Ramos (cell line): ENCODE results near the gene IPO7.
"Not testable (repeated sequence)": the region's sequence is repeated elsewhere in the genome, so short reads cannot be mapped to it uniquely, and the experiment has no call there.

Source experiments
- in situ Hi-C: fragments of 300-500 bp; cut with MboI; formaldehyde crosslinking; loops from one replicate; pipeline ENCODE4 v1.14.3; 2022; ENCODE audit warnings: low sequenced_read_pairs; ENCODE audit not compliant: unreplicated experiment

Gene IPO7

DNA sequence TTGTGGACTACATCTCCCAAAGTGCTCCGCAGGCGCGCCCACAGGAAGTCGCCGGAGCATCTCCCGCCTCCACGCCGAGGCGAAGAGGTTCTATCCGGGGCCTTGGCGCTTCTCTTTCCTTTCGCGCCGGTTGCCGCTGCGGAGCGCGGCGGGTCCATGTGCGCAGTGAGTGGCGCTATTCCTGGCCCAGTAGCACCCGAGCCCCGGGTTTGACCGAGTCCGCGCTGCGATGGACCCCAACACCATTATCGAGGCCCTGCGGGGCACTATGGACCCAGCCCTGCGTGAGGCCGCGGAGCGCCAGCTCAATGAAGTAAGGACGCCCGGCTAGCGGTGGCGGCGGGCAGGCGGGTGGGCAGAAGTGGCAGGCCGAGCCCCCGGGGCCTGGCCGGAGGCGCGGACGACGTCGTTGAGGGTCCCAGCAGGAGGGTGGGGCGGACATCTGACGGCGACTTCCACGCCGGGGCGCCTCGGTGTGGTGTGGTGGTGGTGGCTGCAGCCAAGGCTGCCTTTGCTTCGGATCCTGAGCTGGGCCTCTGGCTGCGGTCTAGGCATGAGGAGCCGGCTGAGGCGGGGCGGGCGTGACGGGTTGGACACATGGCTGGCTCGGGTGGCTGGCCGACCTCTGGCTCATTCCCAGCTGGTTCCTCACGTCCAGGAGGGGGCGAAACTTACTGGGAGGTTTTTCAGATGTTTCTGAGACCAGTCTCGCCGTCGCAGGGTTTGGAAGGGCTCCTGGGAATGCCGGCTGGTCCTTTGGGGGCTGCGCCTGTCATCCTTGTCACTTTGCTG lies at the start of gene IPO7:
IPO7 (plus strand) TSS at position 118 of the 792 bp plus-strand sequence; CDS start at position 230, 112 bp downstream.
- in situ Hi-C loops: no loop called here

- in situ Hi-C loops: no loop called here
Measured at GRCh38 chr11:9341638-9342178, 42.7 kb upstream of the IPO7 start.

DNA sequence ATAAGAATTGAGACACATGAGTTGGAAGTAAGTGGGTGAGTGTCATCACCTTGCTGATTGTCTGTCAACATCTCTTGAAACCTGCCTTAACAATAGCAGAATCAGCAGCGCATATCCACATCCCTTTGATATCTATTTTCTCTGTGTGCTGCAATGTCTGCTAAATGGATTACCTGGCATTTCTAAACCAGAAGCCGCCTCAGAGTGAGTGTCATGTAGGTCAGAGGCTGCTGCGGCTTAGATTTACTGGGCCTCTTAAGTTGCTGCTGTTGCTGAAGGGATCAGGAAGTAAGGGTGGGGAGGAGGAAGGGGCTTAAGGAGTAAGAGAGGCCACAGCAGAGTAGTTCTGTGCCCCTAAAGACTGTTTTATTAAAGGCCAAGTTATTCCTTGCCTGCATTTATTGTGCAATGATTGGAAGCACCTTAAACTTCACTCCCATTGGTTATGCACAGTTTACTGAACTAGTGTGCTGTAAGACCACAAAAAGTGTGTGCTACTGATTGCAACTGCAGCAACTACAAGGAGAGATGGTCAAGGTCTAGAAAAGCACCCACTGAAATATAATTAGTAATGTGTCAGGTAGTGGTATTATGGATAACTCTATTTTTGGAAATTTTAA lies 40.3 kb upstream of the IPO7 start:
- in situ Hi-C loops: no loop called here

- in situ Hi-C loops: no loop called here
Measured at GRCh38 chr11:9347100-9347499, 37.4 kb upstream of the IPO7 start.

- in situ Hi-C loops: not testable (repeated sequence)
Measured at GRCh38 chr11:9347779-9348178, 36.7 kb upstream of the IPO7 start.

GRCh38 chr11:9351321-9351881 lies 33.1 kb upstream of the IPO7 start:
- in situ Hi-C loops: no loop called here

DNA sequence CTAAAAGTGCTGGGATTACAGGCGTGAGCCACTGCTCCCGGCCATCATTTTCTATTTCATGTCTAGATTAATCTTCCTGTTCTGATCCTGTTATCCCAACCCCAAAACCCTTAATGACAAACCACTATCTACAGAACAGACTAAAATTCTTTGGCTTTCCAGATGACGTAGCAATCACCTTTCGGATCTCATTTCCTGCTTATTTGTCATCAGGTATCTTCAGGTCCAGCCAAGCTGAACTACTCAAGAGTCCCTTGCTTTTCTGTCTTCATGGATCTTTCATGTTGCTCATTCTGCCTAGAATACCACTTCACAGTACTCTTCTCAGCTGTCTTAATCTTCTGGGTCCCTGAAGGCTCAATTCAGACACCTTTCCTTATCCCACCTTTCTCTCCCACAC lies 27.4 kb upstream of the IPO7 start:
- in situ Hi-C loops: no loop called here

DNA sequence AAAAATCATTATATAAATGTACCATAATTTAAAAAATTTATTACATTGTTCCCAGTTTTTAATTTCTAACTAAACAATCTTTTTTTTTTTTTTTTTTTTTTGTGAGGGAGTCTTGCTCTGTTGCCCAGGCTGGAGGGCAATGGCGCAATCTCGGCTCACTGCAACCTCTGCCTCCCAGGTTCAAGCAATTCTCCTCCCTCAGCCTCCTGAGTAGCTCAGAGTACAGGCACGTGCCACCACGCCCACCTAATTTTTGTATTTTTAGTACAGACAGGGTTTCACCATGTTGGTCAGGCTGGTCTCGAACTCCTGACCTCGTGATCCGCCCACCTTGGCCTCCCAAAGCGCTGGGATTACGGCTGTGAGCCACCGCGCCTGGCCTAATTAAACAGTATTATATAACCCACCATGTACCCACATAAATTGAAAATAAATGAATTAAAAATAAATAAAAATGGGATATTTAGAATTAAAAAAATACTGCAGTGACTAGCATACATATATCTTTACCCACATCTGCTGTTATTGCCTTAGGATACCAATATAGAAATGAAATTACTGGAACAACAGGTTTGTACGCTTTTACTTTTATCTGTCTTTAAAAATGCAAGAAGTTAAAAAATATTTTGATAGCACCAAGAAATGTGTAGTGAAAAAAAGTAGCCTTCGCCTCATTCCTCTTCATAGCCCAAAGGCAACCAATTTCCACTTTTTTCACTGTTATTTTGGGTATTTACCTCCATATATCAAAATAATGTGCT lies 23.4 kb upstream of the IPO7 start:
- in situ Hi-C loops: not testable (repeated sequence)

DNA sequence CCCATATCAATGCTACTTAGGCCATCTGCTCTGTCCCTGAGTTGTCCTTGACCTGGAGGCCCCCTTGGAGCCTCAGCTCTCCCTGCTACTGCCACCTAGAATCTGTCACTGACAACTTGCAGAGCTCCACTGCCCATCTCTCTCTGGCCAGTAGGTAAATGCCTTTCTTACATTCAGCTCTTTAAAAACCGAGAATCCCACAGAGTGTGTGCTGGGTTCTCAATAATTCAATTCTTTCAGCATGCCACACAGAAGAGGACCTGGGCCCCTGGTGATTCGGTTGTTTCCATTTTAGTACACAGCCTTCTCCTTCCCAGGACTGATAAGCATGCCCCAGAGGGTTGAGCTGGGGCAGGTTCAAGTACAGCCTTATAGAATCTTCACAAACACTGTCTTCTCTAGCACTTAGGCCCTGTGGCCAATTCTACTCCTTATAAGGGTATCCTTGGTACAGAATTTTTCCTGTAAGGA lies 22.0 kb upstream of the IPO7 start:
- in situ Hi-C loops: no loop called here

DNA sequence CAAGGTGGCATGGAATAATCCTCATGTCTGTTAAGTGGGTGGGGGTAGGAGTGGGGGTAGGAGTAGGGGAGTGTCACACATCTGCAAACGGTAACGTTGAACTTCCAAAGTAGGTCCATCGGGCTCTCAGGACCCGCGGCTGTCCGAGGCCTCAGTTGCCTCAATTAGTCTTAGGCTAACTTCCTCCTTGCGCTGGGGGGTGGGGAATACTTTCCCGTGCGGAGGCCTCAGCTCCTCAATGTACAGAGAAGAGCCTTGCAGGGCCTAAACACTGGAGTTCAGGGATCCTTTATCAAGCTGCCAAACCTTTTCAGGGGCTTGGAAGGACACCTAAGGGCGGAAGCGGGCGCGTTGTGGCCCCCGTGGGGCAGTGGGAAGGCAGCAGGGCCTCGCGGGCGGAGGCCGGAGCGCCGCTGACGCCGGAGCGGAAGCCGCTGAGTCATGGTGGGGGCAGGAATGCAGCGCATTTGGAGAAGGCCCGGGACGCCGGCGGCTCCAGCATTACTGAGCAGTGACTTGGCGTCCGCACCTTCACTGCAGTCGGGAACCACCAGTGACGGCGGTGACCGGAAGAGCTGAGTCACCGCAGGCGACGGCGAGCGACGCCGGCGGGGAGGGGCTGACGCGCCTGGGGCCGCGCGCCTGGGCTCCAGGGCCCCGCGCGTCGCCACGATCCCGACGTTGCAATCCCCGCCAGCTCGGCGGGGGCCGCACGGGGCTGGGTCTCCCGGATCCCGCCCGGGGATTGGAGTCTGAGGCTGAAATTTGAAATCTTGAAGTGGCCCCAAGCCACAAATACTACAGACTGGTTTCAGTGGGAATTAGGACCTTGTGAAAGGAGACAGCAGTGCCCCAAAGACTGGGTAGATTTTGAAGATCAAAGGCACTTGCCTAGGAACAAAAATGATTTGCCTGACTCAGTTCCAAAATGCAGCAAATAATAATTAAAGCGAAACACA lies 20.2 kb upstream of the IPO7 start:
- in situ Hi-C loops: no loop called here

- in situ Hi-C loops: no loop called here
Measured at GRCh38 chr11:9367551-9367950, 16.9 kb upstream of the IPO7 start.

DNA sequence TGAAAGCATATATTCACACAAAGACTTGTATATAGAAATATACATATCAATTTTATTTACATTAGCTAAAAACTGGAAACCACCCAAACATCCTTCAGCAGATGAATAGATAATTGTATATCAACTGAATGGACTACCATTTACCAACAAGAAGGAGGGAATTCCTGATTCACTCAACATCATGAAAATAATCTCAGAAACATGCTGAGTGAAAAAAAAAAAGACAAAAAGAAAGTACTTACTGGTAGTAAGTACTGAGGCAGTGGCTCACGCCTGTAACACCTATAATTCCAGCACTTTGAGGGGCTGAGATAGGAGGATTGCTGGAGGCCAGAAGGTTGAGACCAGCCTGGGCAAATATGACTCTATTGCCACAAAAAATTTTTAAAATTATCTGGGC lies 7.4 kb upstream of the IPO7 start:
- in situ Hi-C loops: no loop called here

DNA sequence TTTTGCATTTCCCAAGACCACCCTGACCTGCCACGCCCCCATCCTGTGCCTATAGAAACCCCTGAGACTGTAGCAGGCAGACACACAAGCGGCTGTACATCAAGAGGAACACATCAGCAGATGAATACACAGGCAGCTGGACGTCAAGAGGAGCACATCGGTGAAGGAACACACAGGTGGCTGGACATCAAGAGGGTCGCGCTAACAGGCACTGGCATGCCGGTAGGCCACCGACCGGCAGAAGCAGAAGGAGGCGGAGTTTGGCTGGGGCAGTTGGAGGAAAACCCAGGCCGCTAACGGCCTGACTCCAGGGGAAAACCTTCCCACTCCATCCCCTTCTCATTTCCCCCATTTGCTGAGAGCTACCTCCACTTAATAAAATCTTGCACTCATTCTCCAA lies 5.4 kb upstream of the IPO7 start:
- in situ Hi-C loops: no loop called here

GRCh38 chr11:9380773-9381172 lies 3.7 kb upstream of the IPO7 start:
- in situ Hi-C loops: no loop called here

GRCh38 chr11:9385327-9385899 lies 961 bp downstream of the IPO7 start:
- in situ Hi-C loops: no loop called here

DNA sequence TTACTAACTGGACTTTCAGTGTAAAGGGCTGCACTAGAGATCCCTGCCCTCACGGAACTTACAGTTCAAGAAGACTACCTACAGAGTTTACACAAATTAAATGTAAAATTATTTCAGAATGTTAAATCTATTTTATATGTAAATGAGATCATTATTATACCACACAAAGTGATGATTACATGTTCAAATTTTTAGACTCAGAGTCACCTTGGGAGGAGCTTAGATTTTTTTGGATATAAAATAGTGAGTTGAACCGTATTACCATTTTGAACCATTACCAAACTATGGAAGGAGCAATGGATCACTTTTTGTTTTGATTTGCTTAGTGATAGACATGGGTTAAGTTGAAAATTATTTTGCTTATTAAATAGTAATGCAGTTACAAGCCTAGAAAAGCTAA lies 1.6 kb downstream of the IPO7 start:
- in situ Hi-C loops: no loop called here

- in situ Hi-C loops: no loop called here
Measured at GRCh38 chr11:9386901-9387300, 2.4 kb downstream of the IPO7 start.

- in situ Hi-C loops: no loop called here
Measured at GRCh38 chr11:9396310-9396709, 11.9 kb downstream of the IPO7 start.

GRCh38 chr11:9396752-9397151 lies 12.3 kb downstream of the IPO7 start:
- in situ Hi-C loops: no loop called here
